HEK293 (cell line): Measurements from ENCODE around the gene CDHR1.
"Not testable (repeated sequence)": the region's sequence is repeated elsewhere in the genome, so short reads cannot be mapped to it uniquely, and the experiment has no call there.

Source experiments
- GLIS2 ChIP-seq: fragments of 450-650 bp; formaldehyde crosslinking; IDR thresholded peaks from 2 replicates; pipeline ENCODE4 v1.5.1; 2016; ENCODE audit warnings: missing biosample characterization, missing genetic modification characterization
- REPIN1 ChIP-seq: fragments of 450-650 bp; formaldehyde crosslinking; IDR thresholded peaks from 2 replicates; pipeline ENCODE4 v1.5.1; 2017; ENCODE audit warnings: missing biosample characterization, missing genetic modification characterization, low read depth
- YY2 ChIP-seq: fragments of 450-650 bp; formaldehyde crosslinking; IDR thresholded peaks from 2 replicates; pipeline ENCODE4 v1.5.1; 2016; ENCODE audit warnings: missing biosample characterization, missing genetic modification characterization
- ZFP41 ChIP-seq: fragments of 450-650 bp; formaldehyde crosslinking; IDR thresholded peaks from 2 replicates; pipeline ENCODE4 v1.5.1; 2016; ENCODE audit warnings: missing biosample characterization, missing genetic modification characterization, borderline replicate concordance
- ZNF24 ChIP-seq: fragments of 450-650 bp; formaldehyde crosslinking; IDR thresholded peaks from 2 replicates; pipeline ENCODE4 v1.5.1; 2016; ENCODE audit warnings: missing biosample characterization, missing genetic modification characterization
- TF ChIP-seq, protein P1 (sequence below): fragments of 450-650 bp; formaldehyde crosslinking; IDR thresholded peaks from 2 replicates; pipeline ENCODE4 v1.5.1; 2016; ENCODE audit warnings: missing biosample characterization, missing genetic modification characterization
- TF ChIP-seq, protein P2 (sequence below): fragments of 450-650 bp; formaldehyde crosslinking; IDR thresholded peaks from 2 replicates; pipeline ENCODE4 v1.5.1; 2017; ENCODE audit warnings: missing biosample characterization, missing genetic modification characterization

DNA sequence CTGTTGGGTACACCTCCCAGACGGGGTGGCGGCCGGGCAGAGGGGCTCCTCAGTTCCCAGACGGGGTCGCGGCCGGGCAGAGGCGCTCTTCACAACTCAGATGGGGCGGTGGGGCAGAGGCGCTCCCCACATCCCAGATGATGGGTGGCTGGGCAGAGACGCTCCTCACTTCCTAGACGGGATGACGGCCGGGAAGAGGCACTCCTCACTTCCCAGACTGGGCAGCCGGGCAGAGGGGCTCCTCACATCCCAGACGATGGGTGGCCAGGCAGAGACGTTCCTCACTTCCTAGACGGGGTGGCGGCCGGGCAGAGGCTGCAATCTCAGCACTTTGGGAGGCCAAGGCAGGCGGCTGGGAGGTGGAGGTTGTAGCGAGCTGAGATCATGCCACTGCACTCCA lies 14.0 kb upstream of the CDHR1 start:
- not testable (repeated sequence) for TF ChIP-seq GLIS2, REPIN1, ZFP41, YY2, ZNF24 (tag by site-specific recombination)
- TF ChIP-seq, protein P1, sequence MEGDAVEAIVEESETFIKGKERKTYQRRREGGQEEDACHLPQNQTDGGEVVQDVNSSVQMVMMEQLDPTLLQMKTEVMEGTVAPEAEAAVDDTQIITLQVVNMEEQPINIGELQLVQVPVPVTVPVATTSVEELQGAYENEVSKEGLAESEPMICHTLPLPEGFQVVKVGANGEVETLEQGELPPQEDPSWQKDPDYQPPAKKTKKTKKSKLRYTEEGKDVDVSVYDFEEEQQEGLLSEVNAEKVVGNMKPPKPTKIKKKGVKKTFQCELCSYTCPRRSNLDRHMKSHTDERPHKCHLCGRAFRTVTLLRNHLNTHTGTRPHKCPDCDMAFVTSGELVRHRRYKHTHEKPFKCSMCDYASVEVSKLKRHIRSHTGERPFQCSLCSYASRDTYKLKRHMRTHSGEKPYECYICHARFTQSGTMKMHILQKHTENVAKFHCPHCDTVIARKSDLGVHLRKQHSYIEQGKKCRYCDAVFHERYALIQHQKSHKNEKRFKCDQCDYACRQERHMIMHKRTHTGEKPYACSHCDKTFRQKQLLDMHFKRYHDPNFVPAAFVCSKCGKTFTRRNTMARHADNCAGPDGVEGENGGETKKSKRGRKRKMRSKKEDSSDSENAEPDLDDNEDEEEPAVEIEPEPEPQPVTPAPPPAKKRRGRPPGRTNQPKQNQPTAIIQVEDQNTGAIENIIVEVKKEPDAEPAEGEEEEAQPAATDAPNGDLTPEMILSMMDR (tag by site-specific recombination), result not testable (repeated sequence)
- TF ChIP-seq, protein P2, sequence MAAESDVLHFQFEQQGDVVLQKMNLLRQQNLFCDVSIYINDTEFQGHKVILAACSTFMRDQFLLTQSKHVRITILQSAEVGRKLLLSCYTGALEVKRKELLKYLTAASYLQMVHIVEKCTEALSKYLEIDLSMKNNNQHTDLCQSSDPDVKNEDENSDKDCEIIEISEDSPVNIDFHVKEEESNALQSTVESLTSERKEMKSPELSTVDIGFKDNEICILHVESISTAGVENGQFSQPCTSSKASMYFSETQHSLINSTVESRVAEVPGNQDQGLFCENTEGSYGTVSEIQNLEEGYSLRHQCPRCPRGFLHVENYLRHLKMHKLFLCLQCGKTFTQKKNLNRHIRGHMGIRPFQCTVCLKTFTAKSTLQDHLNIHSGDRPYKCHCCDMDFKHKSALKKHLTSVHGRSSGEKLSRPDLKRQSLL (tag by site-specific recombination), result not testable (repeated sequence)
